WI38 (cell line): ENCODE data around the gene PRRT4.

ENCODE experiments used
- H3K4me3 ChIP-seq: 2 replicates; pipeline ENCODE4 v1.5.1; 2011; ENCODE audit warnings: low read depth, mild to moderate bottlenecking, control low read depth, low read length
- TF ChIP-seq, protein P1 (sequence below): IDR thresholded peaks from 2 replicates; pipeline ENCODE4 v1.5.1; 2012; ENCODE audit warnings: low read depth, mild to moderate bottlenecking, control low read depth, low read length

Gene PRRT4

DNA sequence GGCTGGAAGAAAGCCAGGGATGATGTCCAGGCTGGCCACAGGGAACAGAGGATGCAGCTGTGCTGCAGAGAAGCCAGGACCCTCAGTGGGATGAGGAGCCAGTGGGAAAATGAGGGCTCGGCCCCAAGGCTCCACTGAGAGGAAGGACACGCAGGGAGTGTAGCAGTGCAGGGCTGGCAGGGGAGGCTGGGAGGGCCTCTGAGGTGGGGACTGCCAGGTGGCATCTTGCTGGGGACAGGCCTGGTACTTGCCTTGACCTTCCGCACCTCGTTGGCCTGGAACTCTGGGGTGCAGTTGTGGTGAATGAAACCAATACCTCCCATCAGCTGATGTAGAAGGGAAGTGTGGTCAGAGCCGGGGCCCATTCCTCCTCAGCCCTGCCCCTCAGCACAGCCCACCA is 39.1 kb upstream of the PRRT4 start:
- TF ChIP-seq, protein P1, sequence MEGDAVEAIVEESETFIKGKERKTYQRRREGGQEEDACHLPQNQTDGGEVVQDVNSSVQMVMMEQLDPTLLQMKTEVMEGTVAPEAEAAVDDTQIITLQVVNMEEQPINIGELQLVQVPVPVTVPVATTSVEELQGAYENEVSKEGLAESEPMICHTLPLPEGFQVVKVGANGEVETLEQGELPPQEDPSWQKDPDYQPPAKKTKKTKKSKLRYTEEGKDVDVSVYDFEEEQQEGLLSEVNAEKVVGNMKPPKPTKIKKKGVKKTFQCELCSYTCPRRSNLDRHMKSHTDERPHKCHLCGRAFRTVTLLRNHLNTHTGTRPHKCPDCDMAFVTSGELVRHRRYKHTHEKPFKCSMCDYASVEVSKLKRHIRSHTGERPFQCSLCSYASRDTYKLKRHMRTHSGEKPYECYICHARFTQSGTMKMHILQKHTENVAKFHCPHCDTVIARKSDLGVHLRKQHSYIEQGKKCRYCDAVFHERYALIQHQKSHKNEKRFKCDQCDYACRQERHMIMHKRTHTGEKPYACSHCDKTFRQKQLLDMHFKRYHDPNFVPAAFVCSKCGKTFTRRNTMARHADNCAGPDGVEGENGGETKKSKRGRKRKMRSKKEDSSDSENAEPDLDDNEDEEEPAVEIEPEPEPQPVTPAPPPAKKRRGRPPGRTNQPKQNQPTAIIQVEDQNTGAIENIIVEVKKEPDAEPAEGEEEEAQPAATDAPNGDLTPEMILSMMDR = no peak
- no peak overlapping the region for H3K4me3 ChIP-seq

- TF ChIP-seq, protein P1 = no peak
- no peak overlapping the region for H3K4me3 ChIP-seq
Measured at GRCh38 chr7:128399991-128400390, 38.5 kb upstream of the PRRT4 start.

DNA sequence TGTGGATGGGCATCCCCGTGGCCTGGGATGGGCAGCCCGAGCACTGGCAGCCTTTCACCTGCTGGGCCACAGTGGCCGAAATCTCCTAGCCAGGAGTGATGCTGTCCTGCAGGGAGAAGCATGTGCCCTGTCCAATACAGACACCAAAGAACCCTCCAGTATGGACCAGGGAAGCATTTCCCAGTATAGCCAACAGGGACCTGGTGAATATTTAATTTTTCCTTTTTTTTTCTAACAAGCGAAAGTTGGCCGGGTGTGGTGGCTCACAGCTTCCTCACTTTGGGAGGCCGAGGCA is 37.3 kb upstream of the PRRT4 start:
- H3K4me3 ChIP-seq = no peak overlapping the region
- TF ChIP-seq, protein P1 = no peak

DNA sequence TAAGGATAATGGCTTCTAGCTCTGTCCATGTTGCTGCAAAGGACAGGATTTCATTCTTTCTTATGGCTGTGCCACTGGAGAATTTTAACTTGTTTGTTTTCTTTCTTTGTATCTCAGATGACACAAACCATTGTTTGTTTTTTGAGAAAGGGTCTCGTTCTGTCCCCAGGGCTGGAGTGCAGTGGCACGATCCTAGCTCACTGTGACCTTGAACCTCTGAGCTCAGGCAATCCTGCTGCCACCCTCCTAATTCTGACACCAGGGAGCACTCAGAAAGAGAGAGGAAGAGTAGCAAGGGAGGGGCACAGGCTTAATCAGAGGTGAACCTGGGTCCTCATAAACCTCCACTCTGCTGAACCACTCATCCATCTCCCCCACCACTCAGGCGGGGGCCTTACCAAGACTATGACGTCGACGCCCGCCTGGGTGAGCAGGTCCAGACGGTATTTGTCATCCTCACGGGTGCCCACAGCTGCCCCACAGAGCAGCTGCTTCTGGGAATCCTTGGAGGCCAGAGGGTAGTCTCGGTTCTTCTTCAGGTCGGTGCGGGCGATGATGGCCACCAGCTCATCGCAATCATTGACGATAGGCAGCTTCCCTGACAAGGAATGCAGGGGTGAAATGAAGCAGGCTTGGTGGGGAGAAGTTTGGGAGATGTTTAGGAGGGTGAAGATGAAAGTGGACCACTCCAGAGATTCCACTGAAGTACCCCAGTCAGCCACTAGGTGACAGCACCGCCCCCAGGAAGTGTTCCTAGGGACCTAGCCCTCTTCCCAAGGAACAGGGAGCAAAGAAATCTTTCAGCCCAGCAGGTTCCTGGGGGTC is 36.7 kb upstream of the PRRT4 start:
- H3K4me3 ChIP-seq = no peak overlapping the region
- TF ChIP-seq, protein P1 = peak; percentile 98

DNA sequence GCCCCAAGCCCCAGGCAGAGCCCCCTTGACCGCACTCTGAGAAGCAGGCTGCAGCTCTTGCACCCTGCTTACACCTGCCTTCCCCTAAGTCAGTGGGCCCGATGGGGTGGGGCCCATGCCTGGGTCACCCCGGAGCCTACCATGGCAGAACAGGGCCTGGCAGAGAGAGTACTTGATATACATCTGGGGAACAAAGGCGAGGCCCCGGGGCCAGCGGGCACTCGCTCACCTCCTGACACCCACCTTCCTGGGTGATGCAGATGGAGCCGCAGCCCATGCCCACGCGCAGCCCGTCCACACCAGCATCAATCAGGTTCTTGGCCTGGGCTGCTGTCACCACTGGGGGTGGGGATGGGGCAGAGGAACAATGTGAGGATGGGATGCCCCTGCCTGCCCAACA is 34.9 kb upstream of the PRRT4 start:
- H3K4me3 ChIP-seq = no peak overlapping the region
- TF ChIP-seq, protein P1 = no peak

DNA sequence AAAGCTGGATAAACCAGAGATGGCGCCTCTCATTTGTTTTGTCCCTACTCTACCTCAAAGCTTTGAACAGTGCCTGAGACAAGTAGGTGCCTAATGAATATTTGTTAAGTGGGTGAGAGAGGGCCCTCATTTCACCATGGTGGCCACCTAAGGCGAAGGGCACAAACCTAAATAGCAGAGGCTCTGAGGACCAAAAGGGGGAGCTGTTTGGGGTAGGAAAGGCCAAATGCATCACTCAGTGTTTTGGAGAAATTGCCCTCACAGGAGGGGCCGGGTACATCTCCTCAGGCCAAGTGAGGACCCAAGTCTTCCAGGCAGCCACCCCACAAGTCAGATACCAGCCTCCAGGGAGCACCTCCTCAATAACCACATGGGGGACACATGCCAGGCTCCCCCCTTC is 34.3 kb upstream of the PRRT4 start:
- TF ChIP-seq, protein P1 = no peak

DNA sequence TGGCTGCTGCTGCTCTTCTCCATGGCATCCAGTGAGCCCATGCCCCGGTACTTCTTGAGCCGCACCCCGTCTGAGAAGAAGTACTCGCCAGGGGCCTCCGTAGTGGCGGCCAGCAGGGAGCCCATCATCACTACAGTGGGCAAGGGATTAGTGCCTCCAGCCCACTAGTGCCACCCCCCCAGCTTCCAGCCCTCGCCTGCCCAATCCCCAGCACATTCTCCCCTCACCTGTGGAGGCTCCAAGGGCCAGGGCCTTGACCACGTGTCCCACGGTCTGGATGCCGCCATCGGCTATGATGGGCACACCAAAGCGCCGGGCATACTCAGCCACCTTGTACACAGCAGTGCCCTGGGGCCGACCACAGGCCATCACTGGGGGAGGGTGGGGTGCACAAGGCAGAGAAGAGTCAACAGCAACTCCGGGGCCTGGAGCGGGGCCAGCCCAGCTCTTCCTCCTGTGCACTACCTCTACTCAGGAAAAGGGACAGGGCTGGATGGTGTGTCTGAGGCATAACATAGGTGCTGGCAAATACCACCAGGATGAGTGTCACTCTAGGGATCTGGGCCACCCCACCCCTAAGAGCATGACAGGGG is 33.5 kb upstream of the PRRT4 start:
- TF ChIP-seq, protein P1 = no peak
- H3K4me3 ChIP-seq = no peak overlapping the region

More for the DNA sequence above, 34.3 kb upstream of the PRRT4 start:
- H3K4me3 ChIP-seq = no peak overlapping the region
